ENCODE data around the gene ENGASE.
"Not testable (repeated sequence)": the region's sequence is repeated elsewhere in the genome, so short reads cannot be mapped to it uniquely, and the experiment has no call there.

The ENGASE gene

GRCh38 chr17:79074649-79075445 lies at the start of gene ENGASE:
Gene ENGASE (plus strand): TSS chr17:79074824. CDS start chr17:79074945, 121 bp downstream.
- peak; percentile 96 for DNase-seq

- no peak for DNase-seq
Measured at GRCh38 chr17:79024901-79025737, 49.5 kb upstream of the ENGASE start.

GRCh38 chr17:79026376-79027273 lies 48.0 kb upstream of the ENGASE start:
- DNase-seq: no peak

- no peak for DNase-seq
Measured at GRCh38 chr17:79027274-79027924, 47.2 kb upstream of the ENGASE start.

GRCh38 chr17:79027925-79028491 lies 46.6 kb upstream of the ENGASE start:
- no peak for DNase-seq

GRCh38 chr17:79028496-79029326 lies 45.9 kb upstream of the ENGASE start:
- DNase-seq: no peak

GRCh38 chr17:79029327-79030009 lies 45.2 kb upstream of the ENGASE start:
- no peak for DNase-seq

GRCh38 chr17:79030636-79031035 lies 44.0 kb upstream of the ENGASE start:
- not testable (repeated sequence) for DNase-seq

GRCh38 chr17:79031996-79032875 lies 42.4 kb upstream of the ENGASE start:
- DNase-seq: no peak

- no peak for DNase-seq
Measured at GRCh38 chr17:79033046-79033616, 41.5 kb upstream of the ENGASE start.

- no peak for DNase-seq
Measured at GRCh38 chr17:79033741-79034501, 40.7 kb upstream of the ENGASE start.

GRCh38 chr17:79034931-79035485 lies 39.6 kb upstream of the ENGASE start:
- DNase-seq: no peak

GRCh38 chr17:79035686-79036085 lies 38.9 kb upstream of the ENGASE start:
- no peak for DNase-seq

- no peak for DNase-seq
Measured at GRCh38 chr17:79036181-79036580, 38.4 kb upstream of the ENGASE start.

- DNase-seq: no peak
Measured at GRCh38 chr17:79036596-79036995, 38.0 kb upstream of the ENGASE start.

- DNase-seq: no peak
Measured at GRCh38 chr17:79038545-79039135, 36.0 kb upstream of the ENGASE start.

- DNase-seq: no peak
Measured at GRCh38 chr17:79039171-79039570, 35.5 kb upstream of the ENGASE start.
